Ascending aorta (tissue), 2 donors: ENCODE data around the gene TTLL5. TPM values are rescaled to one million over a fixed set of nuclear protein-coding genes. Genes with fewer than 3 reads are reported as not detected.
"Not testable (repeated sequence)": the region's sequence is repeated elsewhere in the genome, so short reads cannot be mapped to it uniquely, and the experiment has no call there.

ENCODE experiments used
- DNase-seq, 2 donors: peaks; one replicate each; pipeline ENCODE4 v3.0.0-alpha.2; 2019; ENCODE audit warnings: low spot score in 2 of 2
- H3K27ac ChIP-seq, 2 donors: fragments of 200-600 bp; sonication (generic); one replicate each; pipeline ENCODE4 v1.5.1; 2016 to 2017; ENCODE audit warnings: mild to moderate bottlenecking in 1 of 2
- H3K27me3 ChIP-seq: fragments of 200-600 bp; sonication (generic); one replicate; pipeline ENCODE4 v1.5.1; 2017
- H3K36me3 ChIP-seq, 2 donors: fragments of 200-600 bp; sonication (generic); one replicate each; pipeline ENCODE4 v1.5.1; 2016
- H3K4me1 ChIP-seq, 2 donors: fragments of 200-600 bp; sonication (generic); one replicate each; pipeline ENCODE4 v1.5.1; 2016 to 2017; ENCODE audit warnings: mild to moderate bottlenecking in 1 of 2
- H3K4me3 ChIP-seq, 2 donors: fragments of 200-600 bp; sonication (generic); one replicate each; pipeline ENCODE4 v1.5.1; 2016 to 2017; ENCODE audit warnings: mild to moderate bottlenecking in 1 of 2
- H3K9me3 ChIP-seq, 2 donors: fragments of 200-600 bp; sonication (generic); one replicate each; pipeline ENCODE4 v1.5.1; 2016
- CTCF ChIP-seq, 3 experiments: fragments of 200-600 bp in 2 of 3; fragments of 450-650 bp in 1 of 3; sonication (generic) in 2 of 3; IDR thresholded peaks; one replicate each; pipeline ENCODE4 v1.5.1; 2016 to 2019; ENCODE audit warnings: antibody characterized with exemption in 3 of 3, mild to moderate bottlenecking in 1 of 3, moderate library complexity in 1 of 3
- intact Hi-C: fragments of 100-400 bp; cut with DNase I; formaldehyde crosslinking; loops from one replicate; pipeline ENCODE4 v1.15.1; 2023
- total RNA-seq: library from RNA; depleted of rRNA; stranded (reverse); fragments of >200 nt; gene quantifications from one replicate; pipeline ENCODE4 v1.1.0, GENCODE V29; 2016

TTLL5 gene
- total RNA-seq, 1 donor from 2014 or later: 43.1 TPM

GRCh38 chr14:75910048-75910447, 249.0 kb downstream of the TTLL5 start:
- no peak for TF ChIP-seq CTCF (IDR thresholded peaks at IDR 0.05)
- Histone ChIP-seq H3K4me1 (peaks cover 0 to 5% of the 10 kb centered on the region in 2 donors), H3K36me3 (no peaks in the 10 kb centered on the region), H3K4me3 (no peak overlapping the region), H3K27me3 (no peaks in the 10 kb centered on the region), H3K27ac (no peak overlapping the region), H3K9me3 (no peaks in the 10 kb centered on the region)
- intact Hi-C loops: no loop called here
- no peak for DNase-seq

GRCh38 chr14:75911883-75912282, 250.8 kb downstream of the TTLL5 start:
- Histone ChIP-seq H3K27me3 (no peaks in the 10 kb centered on the region), H3K27ac (no peak overlapping the region), H3K9me3 (no peaks in the 10 kb centered on the region), H3K4me1 (peaks cover 0 to 5% of the 10 kb centered on the region in 2 donors), H3K36me3 (no peaks in the 10 kb centered on the region), H3K4me3 (no peak overlapping the region)
- no peak for DNase-seq
- no peak for TF ChIP-seq CTCF (IDR thresholded peaks at IDR 0.05)
- intact Hi-C loops: no loop called here

- TF ChIP-seq CTCF (IDR thresholded peaks at IDR 0.05): no peak
- intact Hi-C loops: no loop called here
- no peak overlapping the region for H3K27ac ChIP-seq
These were observed 252.1 kb downstream of the TTLL5 start for GRCh38 chr14:75913183-75913582.

GRCh38 chr14:75915045-75915444, 254.0 kb downstream of the TTLL5 start:
- no peak for DNase-seq

More at GRCh38 chr14:75913183-75913582, 252.1 kb downstream of the TTLL5 start:
- Histone ChIP-seq H3K36me3 (no peaks in the 10 kb centered on the region), H3K27me3 (no peaks in the 10 kb centered on the region), H3K4me1 (no peaks in the 10 kb centered on the region), H3K4me3 (no peak overlapping the region), H3K9me3 (no peaks in the 10 kb centered on the region)
- DNase-seq: no peak

GRCh38 chr14:75917322-75917945, 256.4 kb downstream of the TTLL5 start:
- Histone ChIP-seq H3K27ac (no peak overlapping the region), H3K4me3 (no peak overlapping the region), H3K36me3 (no peaks in the 10 kb centered on the region), H3K4me1 (no peaks in the 10 kb centered on the region), H3K27me3 (no peaks in the 10 kb centered on the region), H3K9me3 (no peaks in the 10 kb centered on the region)
- no peak for TF ChIP-seq CTCF (IDR thresholded peaks at IDR 0.05)
- intact Hi-C loops: no loop called here
- DNase-seq: no peak

More at GRCh38 chr14:75915045-75915444, 254.0 kb downstream of the TTLL5 start:
- intact Hi-C loops: no loop called here
- H3K36me3 ChIP-seq: no peaks in the 10 kb centered on the region
- no peak overlapping the region for H3K27ac ChIP-seq
- H3K4me1 ChIP-seq: no peaks in the 10 kb centered on the region
- TF ChIP-seq CTCF (IDR thresholded peaks at IDR 0.05): no peak
- no peaks in the 10 kb centered on the region for H3K9me3 ChIP-seq
- H3K27me3 ChIP-seq: no peaks in the 10 kb centered on the region
- H3K4me3 ChIP-seq: no peak overlapping the region

GRCh38 chr14:75917946-75918335, 256.9 kb downstream of the TTLL5 start:
- Histone ChIP-seq H3K27me3 (no peaks in the 10 kb centered on the region), H3K27ac (no peak overlapping the region), H3K4me1 (no peaks in the 10 kb centered on the region), H3K9me3 (no peaks in the 10 kb centered on the region), H3K36me3 (no peaks in the 10 kb centered on the region), H3K4me3 (no peak overlapping the region)
- DNase-seq: no peak
- intact Hi-C loops: no loop called here
- no peak for TF ChIP-seq CTCF (IDR thresholded peaks at IDR 0.05)

GRCh38 chr14:75920421-75920820, 259.4 kb downstream of the TTLL5 start:
- H3K4me3 ChIP-seq, H3K27ac ChIP-seq, H3K9me3 ChIP-seq, DNase-seq, H3K36me3 ChIP-seq, H3K27me3 ChIP-seq, intact Hi-C loops, H3K4me1 ChIP-seq: not testable (repeated sequence)

- H3K4me3 ChIP-seq, H3K4me1 ChIP-seq, DNase-seq, H3K27me3 ChIP-seq, H3K36me3 ChIP-seq, intact Hi-C loops, H3K9me3 ChIP-seq, H3K27ac ChIP-seq: not testable (repeated sequence)
These were observed 264.2 kb downstream of the TTLL5 start for GRCh38 chr14:75925141-75925840.
